C1 segment of cervical spinal cord (tissue), 14 donors: ENCODE data around the gene ACP5.
"Not testable (repeated sequence)": the region's sequence is repeated elsewhere in the genome, so short reads cannot be mapped to it uniquely, and the experiment has no call there.

ENCODE experiments used
- DNase-seq, 14 donors: peaks; one replicate each; lab custom pipeline; 2025; lab: John Stamatoyannopoulos, UW

Gene ACP5

DNA sequence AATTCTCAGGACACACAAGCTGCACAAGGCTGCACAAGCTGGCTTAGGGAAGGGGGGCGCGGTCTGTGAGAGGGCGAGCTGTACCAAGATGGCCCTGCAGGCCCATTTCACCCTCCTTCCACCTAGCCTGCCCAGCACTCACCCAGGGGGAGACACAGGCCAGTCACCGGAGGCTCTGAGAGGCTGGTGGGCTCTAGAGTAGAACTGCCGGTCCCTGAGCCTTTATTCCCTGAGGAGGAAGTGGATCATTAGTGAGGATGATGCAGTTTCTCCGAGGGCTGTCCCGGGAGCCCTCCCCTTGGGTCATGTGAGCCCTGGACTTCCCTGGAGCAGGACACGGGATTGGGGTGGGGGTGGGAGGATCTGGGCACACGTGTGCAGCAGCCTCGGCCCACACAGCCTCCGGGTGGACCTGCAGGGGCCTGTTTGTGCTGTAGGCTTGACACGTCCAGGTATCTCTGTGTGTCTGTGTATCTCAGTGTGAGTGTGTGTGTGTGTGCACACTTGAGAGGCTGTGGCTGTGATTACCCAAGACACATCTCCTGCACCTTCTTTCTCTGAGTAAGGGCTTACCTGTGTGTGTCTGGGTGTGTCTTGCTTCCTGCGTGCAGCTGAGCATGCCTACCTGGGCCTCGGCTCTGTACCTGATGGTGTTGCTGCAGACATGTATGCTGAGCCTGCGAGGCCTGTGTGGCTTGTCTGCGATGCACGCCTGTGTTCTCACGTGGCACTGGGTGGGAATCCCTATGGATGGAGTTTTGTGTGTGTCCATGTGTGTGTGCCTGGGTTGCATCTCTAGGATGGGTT is at the start of gene ACP5:
ACP5 (minus strand) TSS at position 195 of the 807 bp plus-strand sequence. CDS start 328 bp downstream, outside the sequence.
- no peak for DNase-seq

DNA sequence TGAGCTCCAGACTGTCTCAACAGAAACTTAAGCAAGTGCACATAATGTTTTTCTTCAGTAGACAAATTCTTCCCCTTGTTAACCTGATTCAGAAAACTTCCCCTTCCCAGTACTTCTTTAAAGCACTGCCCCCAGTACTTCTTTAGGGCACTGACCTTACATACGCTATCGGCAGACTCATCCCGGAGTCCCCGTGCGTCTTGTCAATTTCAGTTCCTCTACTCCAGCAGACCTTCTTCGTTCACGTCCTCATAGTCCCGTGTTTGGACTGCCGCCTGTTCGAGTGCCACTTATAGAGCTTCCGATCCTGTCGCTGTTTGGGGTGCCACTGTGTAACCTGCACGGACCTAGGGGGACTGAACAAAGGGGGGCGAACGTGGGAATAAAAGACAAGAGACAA is 48.8 kb upstream of the ACP5 start:
- peak in 3 of 14 donors; percentile 0 to 5 (median 0) for DNase-seq

DNA sequence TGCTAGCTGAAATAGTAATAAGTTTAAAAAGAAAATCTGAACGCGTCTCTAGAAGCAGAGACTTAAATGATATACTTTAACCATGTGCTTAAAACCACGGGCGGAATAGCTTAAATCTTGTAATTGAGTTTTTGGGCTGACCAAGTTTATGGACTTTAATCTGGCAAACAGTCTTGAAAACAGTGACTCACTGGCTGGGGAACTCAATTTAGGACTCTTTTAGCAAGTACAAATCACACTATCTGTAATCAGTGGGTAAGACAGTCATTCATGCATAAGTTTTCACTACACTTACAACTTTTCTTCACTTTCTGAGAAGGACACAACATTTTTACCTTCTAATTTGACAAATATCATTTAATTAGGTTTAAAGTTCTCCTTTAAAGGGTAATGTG is 46.6 kb upstream of the ACP5 start:
- DNase-seq: no peak

DNA sequence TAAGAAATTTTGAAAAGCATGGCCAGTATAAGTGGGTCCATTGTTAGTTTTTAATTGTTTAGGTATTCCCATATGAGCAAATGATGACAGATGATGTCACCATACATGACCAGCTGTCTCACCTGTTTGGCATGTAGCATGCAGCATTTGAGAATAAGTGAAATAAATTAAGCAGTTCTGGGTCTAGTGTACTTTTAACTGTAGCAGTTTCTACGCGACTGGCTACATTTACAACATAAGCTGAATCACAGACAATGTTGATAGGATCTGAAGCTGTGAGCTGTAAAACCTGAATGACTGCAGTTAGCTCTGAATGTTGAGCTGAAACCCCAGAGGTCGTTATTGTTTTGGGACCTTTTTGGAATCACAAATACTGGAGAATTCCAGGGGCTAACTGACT is 45.0 kb upstream of the ACP5 start:
- not testable (repeated sequence) for DNase-seq

DNA sequence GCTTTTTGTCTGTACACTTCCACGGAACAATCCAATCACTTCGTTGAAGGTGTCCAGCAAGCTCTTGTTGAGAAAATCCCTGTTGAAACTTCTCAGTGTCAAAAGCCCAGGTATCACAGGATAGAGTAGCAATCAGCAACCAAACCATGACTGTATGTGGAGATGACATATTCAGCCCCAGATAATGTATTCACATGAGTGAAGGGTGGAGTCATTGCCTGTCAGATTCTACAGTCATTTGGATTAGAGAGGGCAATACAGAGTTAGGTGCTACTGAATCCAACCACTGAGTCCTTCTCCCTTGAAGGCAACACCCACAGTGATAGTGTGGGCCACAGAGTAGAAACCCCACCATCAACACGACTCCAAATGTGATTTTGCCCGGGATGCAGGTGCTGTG is 43.1 kb upstream of the ACP5 start:
- DNase-seq: no peak

DNA sequence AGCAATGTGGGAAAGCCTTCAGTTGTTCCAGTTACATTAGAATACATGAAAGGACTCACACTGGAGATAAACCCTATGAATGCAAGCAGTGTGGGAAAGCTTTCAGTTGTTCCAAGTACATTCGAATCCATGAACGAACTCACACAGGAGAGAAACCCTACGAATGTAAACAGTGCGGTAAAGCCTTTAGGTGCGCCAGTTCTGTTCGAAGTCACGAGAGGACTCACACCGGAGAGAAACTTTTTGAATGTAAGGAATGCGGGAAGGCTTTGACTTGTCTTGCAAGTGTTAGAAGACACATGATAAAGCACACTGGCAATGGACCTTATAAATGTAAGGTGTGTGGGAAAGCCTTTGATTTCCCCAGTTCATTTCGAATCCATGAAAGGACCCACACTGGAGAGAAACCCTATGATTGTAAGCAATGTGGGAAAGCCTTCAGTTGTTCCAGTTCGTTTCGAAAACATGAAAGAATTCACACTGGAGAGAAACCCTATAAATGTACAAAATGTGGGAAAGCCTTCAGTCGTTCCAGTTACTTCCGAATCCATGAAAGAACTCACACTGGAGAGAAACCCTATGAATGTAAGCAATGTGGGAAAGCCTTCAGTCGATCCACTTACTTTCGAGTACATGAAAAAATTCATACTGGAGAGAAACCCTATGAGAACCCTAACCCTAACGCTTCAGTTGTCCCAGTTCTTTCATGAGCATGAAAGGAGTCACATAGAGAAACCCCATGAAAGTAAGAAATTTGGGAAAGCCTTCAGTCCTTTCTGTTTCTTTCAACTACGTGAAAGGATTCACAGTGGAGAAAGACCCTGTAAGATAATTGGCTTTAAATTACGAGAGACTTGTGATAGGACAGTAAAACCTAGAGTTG is 40.0 kb upstream of the ACP5 start:
- DNase-seq: no peak

DNA sequence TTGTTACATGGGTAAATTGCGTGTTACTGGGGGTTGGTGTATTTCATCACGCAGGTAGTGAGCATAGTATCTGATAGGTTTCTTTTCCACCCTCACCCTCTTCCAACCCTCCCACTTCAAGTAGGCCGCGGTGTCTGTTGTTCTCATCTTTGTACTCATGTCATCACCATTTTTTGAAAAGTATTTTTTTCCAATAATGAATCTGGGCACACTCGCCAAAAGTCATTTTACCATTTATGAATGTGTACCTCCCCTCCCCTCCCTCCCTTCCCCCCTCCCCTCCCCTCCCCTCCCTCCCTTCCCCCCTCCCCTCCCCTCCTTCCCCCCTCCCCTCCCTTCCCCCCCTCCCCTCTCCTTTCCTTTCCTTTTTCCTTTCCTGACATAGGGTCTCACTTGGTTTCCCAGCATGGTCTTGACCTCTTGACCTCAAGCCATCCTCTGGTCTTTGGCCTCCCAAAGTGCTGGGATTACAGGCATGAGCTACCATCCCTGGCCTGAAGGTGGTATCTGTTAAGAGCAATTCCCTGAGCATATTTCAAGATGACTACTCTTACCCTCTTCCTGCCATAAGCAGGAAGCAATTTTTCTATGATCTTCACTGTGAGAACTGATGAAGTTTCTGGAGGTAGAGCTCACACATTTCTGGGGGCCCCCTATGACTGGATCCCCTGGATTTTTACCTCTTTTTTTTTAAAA is 35.5 kb upstream of the ACP5 start:
- DNase-seq: no peak

DNA sequence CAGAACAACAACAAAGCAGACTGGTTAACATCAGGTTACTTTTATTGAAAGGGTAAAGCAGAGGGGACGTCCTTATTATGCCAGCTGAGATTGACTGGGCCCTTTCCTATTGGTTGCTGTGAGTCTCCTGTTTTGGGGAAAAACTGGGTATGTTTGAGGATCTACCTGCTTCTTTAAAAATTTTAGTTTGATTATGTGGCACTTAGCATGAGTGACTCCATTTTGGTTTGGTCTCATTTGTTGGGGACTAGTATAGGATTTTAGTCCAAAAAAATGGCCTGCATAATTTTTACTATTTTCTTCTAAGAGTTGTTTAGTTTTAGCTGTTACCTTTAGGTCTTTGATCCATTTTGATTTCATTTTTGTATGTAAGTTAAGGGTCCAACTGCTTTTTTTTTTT is 34.3 kb upstream of the ACP5 start:
- no peak for DNase-seq

DNA sequence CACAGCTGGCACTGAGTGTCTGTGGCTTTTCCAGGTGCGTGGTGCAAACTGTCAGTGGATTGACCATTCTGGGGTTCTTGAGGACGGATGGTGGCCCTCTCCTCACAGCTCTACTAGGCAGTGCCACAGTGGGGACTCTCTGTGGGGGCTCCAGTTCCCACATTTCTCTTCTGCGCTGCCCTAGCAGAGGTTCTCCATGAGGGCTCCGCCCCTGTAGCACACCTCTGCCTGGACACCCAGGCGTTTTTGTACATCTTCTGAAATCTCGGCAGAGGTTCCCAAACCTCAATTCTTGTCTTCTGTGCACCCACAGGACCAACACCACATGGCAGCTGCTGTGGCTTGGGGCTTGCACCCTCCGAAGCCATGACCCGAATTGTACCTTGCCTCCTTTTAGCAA is 29.0 kb upstream of the ACP5 start:
- no peak for DNase-seq

DNA sequence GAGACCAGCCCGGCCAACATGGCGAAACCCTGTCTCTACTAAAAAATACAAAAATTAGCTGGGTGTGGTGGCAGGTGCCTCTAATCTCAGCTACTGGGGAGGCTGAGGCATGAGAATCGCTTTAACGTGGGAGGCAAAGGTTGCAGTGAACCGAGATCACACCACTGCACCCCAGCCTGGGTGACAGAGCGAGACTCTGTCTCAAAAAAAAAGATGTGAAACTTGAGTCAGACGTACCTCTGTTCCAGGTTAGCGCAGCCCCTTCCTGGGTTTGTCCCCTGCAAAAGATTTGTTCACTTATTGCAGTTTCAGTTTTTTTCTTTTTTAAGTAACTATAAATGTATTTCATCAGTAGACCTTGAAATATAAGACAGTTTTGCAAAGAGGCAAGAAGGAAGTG is 22.3 kb upstream of the ACP5 start:
- not testable (repeated sequence) for DNase-seq

DNA sequence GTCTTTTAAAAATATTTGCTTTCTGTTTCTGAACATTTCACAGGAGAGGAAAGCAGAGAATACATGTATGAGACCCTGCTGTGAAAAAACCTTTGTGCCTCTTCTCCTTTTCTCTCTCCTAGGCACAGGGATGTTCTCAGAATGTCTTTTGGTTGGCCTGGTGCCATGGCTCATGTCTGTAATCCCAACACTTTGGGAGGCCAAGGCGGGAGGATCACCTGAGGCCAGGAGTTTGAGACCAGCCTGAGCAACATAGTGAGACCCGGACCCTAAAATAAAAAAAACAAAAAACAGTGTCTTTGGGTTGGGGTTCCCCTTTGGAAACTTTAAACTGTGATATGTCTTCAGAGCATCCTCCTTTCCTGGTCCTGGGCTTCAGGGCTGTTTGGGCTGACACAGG is 21.3 kb upstream of the ACP5 start:
- DNase-seq: no peak

DNA sequence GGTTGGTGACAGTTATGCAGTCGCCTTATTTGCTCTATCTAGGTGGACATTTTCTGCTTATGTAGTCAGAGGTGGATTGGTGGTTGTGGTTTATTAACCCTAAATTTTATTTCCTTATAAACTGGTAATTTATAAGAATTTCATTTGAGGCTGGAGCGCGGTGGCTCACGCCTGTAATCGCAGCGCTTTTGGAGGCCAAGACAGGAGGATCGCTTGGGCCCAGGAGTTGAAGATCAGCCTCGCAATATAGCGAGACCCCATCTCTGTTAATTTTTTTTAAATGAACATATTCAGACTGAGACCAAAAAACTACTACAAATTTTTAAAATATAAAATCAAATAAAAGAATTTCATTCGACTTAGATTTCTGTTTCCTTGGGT is 20.6 kb upstream of the ACP5 start:
- no peak for DNase-seq

DNA sequence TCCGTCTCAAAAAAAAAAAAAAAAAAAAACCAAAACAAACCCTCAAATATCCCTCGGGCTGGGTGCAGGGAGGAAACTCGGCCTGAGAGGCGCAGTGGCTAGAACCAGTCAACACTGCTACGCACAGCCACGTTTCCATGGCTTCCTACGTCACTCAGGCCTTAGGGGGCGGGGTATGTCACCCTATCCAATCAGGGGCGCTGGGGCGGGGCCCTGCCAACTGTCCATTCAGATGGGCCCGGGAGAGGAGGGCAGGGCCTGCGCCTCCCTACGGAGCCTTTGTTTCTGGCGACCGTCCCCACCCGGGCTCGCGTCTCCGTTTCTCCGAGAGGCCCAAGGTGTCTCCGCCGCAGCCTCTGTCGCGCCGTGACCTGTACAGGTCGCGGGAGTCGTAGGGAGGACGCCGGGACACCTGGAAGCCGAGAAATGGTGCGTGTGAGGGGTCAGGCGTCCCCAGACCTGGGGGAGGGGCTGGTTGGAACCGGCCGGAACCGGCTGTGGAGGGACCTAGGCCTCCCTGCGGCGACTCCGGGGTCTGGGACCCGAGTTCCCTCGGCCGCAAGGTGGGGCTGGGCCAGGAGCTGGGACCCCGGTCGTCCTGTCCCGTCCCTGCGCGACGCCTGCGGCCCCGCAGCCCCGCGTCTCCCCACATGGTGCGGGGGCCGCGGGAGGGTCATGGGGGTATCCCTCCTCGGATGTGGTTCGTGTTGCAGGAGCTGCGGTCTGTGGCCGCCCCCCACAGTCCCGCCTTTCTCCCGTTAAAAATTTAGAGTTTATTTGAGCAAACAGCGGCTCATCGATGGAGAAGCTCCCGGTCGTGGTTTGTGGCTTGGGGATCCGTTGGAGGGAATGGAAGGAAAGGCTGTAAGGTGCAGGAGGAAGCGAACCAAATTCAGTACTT is 20.0 kb upstream of the ACP5 start, which contains the start of gene ZNF627:
ZNF627 (plus strand) TSS at position 282 of the 901 bp plus-strand sequence; CDS start at position 427, 145 bp downstream.
- DNase-seq: peak; percentile 61 to 96 (median 93)

DNA sequence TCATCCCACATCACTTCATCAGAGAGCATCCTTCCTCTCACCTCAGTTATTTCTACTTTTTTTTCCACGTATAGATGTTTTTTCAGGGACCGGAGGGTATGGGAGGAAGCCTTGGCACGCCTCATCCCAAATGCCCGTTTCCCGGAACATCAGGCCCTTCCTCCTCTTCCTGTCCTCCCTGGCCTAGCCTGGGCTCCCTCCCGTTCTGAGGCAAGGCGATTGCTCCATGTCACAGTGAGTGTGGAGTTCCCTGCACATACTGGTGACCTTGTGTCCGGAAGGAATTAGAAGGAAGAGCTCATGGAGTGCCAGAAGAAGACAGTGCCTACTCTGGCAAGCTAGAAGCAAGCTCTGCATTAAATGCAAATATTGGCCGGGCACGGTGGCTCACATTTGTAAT is 18.7 kb upstream of the ACP5 start:
- no peak for DNase-seq

DNA sequence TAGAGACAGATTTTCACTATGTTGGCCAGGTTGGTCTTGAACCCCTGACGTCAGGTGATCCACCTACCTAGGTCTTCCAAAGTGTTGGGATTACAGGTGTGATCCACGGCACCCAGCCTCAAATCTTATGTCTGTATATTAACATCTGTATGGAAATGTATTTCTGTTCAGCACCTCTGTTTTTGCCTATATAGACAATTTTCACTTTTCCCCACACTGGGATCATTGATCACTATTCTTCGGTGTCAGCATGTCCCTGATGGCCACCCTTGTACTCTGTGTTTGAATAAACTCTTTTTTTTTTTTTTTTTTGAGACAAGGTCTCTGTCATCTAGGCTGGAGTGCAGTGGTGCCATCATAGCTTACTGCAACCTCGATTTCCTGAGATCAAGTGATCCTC is 16.6 kb upstream of the ACP5 start:
- no peak for DNase-seq

DNA sequence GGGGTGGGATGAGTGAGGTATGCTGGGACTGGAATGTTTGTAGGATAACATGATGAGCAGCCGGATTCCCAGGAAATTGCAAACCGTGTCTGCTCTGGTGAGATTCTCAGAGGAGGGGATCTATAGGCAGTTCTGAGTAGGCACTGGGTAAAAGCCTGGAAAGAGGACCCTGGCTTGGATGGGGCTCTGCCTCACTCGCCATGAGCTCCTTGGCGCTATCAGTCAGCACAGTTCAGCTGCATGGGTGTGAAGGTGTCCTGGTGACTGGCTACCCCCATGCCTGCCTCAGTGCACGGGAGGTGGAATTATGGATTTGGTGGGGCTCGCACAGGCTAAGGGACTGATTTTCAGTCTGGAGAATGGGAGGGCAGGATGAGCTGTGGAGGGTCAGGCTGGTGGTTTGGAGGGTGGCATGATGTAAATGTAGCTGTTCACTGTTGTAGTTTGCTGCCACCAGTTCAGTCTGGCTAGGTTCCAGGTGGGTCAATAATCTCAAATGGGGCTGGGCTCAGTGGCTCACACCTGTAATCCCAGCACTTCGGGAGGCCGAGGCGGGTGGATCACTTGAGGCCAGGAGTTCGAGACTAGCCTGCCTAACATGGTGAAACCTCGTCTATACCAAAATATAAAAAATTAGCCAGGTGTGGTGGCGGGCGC is 10.7 kb upstream of the ACP5 start:
- DNase-seq: peak in 1 of 14 donors; percentile 26

DNA sequence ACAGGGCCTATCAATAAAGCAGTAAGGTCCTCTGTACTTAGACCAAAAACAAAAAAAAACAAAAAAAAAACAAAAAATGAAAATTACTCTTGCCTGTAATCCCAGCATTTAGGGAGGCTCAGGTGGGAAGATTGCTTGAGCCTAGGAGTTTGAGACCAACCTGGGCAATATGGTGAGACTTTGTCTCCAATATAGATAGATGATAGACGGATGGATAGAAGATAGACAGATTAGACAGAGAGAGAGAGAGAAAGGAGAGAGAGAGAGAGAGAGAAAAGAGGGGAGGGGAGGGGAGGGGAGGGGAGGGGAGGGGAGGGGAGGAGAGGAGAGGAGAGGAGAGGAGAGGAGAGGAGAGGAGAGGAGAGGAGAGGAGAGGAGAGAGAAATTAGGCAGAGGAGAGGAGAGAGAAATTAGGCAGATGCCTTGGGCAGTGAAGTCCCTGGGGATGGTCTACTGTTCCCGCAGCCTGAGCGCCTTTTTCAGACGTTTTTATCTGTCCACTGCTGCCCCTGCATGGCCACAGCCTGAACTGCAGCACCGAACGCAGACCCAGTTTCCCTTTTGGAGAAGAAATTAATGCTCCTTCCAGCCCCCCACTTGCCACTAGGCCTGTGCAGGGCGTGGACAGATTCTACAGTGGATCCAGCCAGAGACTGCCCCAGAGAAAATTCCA is 10.0 kb upstream of the ACP5 start:
- peak in 12 of 14 donors; percentile 2 to 69 (median 34) for DNase-seq

DNA sequence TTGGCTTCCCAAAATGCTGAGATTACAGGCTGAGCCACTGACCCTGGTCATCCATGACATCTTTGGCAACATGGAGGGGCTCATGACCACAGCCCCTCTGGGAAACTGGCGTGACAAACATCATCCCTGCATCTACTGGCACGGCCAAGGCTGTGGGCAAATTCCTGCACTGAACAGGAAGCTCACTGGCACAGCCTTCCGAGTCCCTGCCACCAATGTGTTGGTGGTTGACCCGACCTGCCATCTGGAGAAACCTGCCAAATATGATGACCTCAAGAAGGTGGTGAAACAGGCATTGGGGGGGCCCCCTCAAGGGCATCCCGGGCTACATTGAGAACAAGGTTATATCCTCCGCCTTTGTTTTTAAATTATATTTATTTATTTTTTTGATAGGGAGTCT is 8.9 kb upstream of the ACP5 start:
- no peak for DNase-seq

DNA sequence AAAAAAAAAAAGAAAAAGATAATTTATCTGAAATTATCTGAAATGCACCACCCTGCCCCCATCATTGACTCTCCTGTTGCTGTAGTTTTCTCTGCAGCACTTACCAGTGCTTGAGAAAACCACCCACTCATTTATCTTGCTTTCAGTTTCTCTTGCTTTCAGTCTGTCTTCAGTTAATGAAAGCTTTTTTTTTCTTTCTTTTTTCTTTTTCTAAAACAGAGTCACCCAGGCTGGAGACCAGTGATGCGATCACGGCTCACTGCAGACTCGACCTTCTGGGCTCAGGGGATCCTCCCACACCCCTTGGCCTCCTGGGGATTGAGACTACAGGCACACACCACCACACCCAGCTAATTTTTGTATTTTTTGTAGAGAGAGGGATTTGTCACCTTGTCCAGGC is 4.3 kb upstream of the ACP5 start:
- no peak for DNase-seq

DNA sequence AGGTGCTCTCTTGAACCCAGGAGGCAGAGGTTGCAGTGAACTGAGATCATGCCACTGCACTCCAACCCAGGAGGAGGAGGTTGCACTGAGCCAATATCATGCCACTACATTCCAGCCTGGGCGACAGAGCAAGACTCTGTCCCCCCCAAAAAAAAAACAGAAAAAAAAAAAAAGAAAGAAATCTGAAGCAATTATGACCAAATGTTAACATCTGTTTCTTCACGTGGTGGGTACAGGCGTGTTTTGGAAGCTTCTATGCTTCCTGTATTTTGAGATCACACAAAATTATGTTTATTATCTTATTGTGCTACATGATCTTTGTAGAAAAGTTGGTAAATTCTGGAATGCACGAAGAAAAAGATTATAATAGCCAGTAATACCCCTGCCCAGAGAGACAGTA is 2.7 kb upstream of the ACP5 start:
- DNase-seq: no peak
